HG02588 (cell line): ENCODE results near the gene COBLL1.
A peak's percentile ranks its signal among the peaks of the same experiment; 100 is the strongest.

Experiments used
- ATAC-seq: cut with Tn5 transposase; IDR thresholded peaks from one replicate; pipeline ENCODE4 v1.9.1; 2021; ENCODE audit warnings: mild to moderate bottlenecking, moderate library complexity; ENCODE audit not compliant: unreplicated experiment

The COBLL1 gene

DNA sequence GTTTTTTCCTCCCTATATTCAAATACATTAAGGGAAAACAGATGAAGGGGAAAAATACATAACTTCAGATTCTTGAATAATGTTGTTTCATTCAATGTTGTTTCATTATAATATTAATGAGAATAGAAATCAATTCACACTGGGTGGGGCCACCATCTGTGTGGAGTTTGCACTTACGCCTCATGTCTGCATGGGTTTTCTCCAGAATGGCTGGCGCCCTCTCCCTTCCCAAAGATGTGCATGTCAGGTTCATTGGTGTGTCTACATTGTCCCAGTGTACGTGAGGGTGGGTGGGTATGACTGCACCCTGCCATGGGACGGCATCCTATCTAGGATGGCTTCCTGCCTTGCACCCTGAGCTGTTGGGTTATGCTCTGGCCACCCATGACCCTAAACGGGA lies 51.7 kb downstream of the COBLL1 start:
- no peak for ATAC-seq

DNA sequence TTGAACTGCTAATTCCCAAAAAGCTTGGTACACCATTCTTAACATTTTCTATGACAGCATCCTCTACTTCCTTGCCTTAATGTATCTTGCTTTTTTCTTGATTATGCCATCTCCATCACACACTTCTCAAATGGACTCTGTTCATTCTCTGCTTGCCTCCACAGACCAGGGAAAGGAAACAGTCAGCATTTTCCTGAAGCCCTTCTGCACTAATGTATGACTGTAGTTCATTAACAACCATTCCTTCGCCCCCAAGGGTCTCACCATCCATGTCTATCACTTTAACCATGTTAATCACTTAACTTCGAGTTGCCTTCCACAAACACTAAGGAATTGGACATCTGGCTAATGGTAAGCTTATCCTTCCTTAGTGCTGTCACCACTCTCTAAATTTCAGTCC lies 54.8 kb downstream of the COBLL1 start:
- ATAC-seq, result no peak

DNA sequence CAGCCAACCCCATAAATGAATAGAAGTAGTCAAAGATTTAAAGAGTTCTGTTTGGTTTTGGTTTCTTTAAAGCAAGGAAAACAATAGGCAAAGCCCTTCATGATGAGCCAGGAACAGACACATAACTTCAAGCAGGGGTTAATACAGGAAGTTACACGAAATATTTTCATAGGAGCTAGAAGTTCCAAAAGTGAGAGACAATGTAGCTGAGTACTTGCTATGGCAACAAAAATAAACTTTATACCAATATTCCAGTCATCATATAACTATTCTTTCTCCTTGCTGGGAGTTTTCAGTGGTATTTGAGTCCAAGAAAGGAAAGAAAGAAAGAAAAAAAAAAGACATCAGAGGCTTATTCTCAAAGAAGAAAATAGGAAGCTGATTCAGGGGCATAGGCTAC lies 56.2 kb downstream of the COBLL1 start:
- no peak for ATAC-seq

DNA sequence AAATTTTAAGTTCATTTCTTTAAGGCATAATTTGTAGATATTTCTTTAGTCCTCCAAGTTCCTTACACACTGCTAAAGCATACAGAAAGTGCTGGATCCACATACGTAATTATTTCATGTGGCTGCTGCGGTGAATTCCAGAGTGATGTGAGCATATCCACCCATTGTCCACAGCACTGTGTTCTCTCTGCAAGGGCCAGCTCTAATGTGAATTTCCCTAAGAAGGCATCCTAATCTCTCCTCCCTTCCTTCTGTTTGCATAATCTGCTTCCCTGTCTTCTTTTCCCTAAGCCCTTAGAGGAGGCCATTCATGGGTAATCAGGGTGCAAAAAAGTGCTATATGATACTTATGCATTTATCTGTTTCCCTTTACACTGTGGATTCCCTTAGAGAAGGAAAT lies 57.2 kb downstream of the COBLL1 start:
- no peak for ATAC-seq

DNA sequence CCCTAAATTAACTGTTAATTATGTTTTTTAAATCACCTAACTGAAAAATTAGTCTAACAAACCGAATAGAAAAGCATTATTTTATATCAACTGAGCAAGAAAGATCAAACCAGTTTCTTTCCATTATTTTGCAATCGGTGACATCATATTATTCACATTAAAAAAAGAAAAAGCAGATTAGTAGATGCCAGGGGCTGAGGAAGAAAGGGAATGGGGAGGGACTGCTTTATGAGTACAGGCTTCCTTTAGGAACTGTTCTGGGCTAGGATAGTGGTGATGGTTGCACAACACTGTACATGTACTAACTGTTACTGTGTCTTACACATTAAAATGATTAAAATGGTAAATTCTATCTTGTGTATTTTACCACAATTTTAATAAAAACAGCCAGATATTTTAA lies 59.3 kb downstream of the COBLL1 start:
- ATAC-seq, result no peak

- ATAC-seq, result no peak
Measured at GRCh38 chr2:164781394-164781793, 60.2 kb downstream of the COBLL1 start.

- no peak for ATAC-seq
Measured at GRCh38 chr2:164780611-164781178, 60.9 kb downstream of the COBLL1 start.

GRCh38 chr2:164779383-164780057 lies 62.1 kb downstream of the COBLL1 start:
- no peak for ATAC-seq

GRCh38 chr2:164778723-164779122 lies 62.9 kb downstream of the COBLL1 start:
- ATAC-seq, result no peak

- no peak for ATAC-seq
Measured at GRCh38 chr2:164777847-164778461, 63.7 kb downstream of the COBLL1 start.

DNA sequence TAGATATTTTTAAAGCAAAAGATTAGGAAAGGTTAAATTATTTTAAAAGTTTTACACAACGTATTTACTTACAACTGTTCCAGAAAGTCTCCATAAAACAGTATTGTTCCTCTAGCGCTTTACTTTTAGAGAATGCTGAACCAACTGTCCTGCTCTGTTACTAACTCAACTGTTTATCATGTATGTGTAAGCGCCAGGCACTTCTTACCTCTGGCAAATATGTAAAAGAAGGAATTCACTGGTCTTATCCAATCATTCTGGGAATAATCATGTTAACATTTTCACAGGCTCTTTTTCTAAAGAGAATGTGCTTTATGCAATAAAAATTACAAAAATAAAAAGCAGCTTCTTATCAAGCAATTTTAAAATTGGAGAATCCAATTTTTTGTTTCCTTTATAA lies 68.0 kb downstream of the COBLL1 start:
- no peak for ATAC-seq

DNA sequence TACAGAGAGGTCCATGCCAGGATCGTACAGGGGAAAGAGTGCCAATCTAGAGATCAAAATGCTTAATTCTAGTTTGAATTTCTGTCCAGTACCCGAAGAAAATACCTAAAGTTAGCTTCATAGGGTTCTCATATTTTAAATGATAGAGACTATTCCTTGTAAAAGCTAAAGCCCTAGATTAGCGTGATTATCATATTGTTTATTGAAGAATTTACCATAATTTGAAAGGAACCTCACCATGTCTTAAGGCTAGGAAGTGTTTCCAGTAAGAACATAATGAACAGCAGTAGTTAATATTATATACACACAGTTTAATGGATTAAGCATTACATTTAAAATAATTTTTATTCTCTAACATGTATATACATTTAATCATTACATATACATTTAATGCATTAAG lies 68.5 kb downstream of the COBLL1 start:
- no peak for ATAC-seq

- ATAC-seq, result no peak
Measured at GRCh38 chr2:164771897-164772296, 69.7 kb downstream of the COBLL1 start.

DNA sequence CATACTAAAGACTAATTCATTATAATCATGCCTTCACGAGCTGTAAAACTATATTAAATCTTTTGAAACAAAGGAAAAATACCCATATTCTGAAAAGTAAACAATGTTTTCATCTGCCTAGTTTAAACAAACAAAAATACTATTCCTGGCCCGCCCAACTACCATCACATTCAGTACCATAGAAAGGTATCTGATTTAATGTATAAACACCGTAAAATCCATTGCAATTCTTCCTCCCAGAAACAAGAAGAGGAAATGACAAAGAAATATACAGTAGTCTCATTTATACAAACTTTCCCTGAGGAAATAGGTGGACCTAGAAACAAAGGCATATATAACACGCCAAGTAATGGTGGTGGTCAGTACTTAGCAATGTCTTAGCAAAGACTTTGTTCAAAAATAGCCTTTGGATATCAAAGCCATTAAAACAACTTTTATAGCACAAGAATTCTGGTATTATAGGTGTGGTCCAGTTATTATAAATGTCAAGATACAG lies 71.2 kb downstream of the COBLL1 start:
- no peak for ATAC-seq

GRCh38 chr2:164766954-164767320 lies 74.7 kb downstream of the COBLL1 start:
- ATAC-seq, result no peak

- ATAC-seq, result no peak
Measured at GRCh38 chr2:164766216-164766953, 75.2 kb downstream of the COBLL1 start.

- no peak for ATAC-seq
Measured at GRCh38 chr2:164764996-164765395, 76.6 kb downstream of the COBLL1 start.

DNA sequence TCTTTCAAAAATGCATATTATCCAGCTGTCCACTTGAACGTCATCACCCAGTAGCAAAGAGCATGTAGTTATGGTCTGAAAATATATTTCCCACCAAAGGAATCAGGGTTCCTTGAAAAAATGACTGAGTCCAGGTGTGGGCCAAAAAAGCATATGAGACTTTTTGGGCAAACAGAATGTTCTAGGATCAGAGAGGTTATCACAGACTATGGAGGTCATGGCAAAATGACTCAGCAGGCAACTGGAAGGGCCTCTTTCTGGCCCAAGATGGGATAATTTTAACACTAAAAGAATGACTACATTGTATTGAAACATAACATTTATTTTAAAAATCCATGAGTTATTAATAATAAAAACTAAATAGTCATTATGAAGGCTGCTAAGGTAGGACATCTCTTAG lies 77.1 kb downstream of the COBLL1 start:
- no peak for ATAC-seq

DNA sequence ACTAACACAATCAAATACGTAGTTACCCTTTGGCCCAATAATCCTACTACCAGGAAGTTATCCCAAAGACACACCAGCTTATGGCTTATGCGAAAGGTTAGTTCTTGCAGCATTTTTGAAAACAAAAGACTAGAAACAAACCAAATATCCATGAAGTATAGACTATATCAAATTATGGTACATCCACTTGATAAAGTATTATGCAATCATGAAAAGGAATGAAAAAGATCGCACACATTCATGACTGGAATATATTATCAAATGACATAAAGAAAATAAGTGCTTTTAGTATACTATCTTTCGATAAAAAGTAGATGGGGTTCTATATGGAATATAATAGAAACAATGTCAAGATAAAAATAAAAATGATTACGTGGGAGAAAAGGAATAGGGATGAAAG lies 78.2 kb downstream of the COBLL1 start:
- no peak for ATAC-seq

DNA sequence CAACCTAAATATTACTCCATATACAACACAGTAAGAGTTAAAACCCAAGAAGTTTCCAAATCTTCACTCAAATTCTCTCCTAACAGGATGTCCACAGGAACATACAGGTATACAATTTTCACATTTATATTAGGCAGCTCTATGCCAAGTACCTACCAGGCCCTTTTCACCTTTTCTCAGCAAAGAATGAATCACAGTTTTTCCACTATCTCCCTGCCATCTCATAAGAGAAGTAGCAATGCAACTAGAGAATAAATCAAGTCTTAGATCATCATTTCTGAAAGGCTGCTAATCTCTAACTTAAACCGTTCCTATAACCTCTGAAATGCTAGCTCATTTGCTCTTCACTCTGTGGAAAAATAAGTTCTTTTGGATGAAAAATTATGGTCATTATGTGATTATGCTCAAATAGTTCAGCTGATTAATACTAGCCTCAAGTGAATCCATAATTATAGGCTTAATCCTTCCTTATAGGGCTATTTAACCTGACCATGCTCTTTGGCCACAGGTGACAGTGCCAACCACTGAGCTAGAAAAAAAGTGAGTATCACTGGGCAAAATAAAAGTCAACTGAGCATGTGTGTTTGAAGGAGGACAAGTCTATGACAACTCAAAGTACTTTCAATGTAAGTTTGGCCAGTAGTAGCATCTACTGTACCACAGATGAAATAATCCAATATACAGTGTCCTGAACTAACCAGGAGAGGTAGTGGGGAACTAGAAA lies 79.7 kb downstream of the COBLL1 start:
- no peak for ATAC-seq

DNA sequence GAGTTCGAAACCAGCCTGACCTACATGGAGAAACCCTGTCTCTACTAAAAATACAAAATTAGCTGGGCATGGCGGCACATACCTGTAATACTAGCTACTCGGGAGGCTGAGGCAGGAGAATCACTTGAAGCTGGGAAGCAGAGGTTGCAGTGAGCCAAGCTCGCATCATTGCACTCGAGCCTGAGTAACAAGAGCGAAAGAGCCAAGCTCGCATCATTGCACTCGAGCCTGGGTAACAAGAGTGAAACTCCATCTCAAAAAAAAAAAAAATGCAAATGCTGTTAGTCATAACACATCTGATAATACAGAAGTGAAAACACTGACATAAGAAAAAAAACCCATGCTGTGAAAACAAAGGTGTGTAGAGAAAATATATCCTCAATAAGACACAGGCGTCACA lies 80.4 kb downstream of the COBLL1 start:
- ATAC-seq, result peak; percentile 99
